HG03103 (cell line): ENCODE measurements around the gene ZNF782.
"Not testable (repeated sequence)": the region's sequence is repeated elsewhere in the genome, so short reads cannot be mapped to it uniquely, and the experiment has no call there.

ENCODE experiments used
- ATAC-seq: cut with Tn5 transposase; IDR thresholded peaks from one replicate; pipeline ENCODE4 v1.9.1; 2021; ENCODE audit warnings: low read depth; ENCODE audit not compliant: unreplicated experiment

ZNF782 gene

GRCh38 chr9:96853781-96854650 is at the start of gene ZNF782:
TSS of gene ZNF782 (minus strand) at chr9:96854514. CDS start at chr9:96851961, 2,553 bp downstream.
- ATAC-seq, result peak; percentile 85

- not testable (repeated sequence) for ATAC-seq
These were observed 45.7 kb upstream of the ZNF782 start for GRCh38 chr9:96900010-96900409.

GRCh38 chr9:96892131-96892530 is 37.8 kb upstream of the ZNF782 start:
- no peak for ATAC-seq

GRCh38 chr9:96888591-96888990 is 34.3 kb upstream of the ZNF782 start:
- no peak for ATAC-seq

- ATAC-seq, result no peak
These were observed 31.1 kb upstream of the ZNF782 start for GRCh38 chr9:96885424-96885823.

GRCh38 chr9:96884443-96884842 is 30.1 kb upstream of the ZNF782 start:
- no peak for ATAC-seq

- no peak for ATAC-seq
These were observed 29.6 kb upstream of the ZNF782 start for GRCh38 chr9:96883922-96884321.

- ATAC-seq, result no peak
These were observed 23.0 kb upstream of the ZNF782 start for GRCh38 chr9:96877269-96877668.

GRCh38 chr9:96875461-96876142 is 21.3 kb upstream of the ZNF782 start:
- ATAC-seq, result peak; percentile 49

GRCh38 chr9:96874947-96875460 is 20.7 kb upstream of the ZNF782 start:
- ATAC-seq, result peak; percentile 49

- no peak for ATAC-seq
These were observed 20.0 kb upstream of the ZNF782 start for GRCh38 chr9:96874201-96874785.

GRCh38 chr9:96871176-96871575 is 16.9 kb upstream of the ZNF782 start:
- ATAC-seq, result no peak

GRCh38 chr9:96868709-96869108 is 14.4 kb upstream of the ZNF782 start:
- no peak for ATAC-seq

- ATAC-seq, result no peak
These were observed 12.9 kb upstream of the ZNF782 start for GRCh38 chr9:96867079-96867804.

GRCh38 chr9:96865240-96865639 is 10.9 kb upstream of the ZNF782 start:
- not testable (repeated sequence) for ATAC-seq

GRCh38 chr9:96859461-96860198 is 5.3 kb upstream of the ZNF782 start:
- ATAC-seq, result no peak

GRCh38 chr9:96858670-96859069 is 4.4 kb upstream of the ZNF782 start:
- no peak for ATAC-seq

GRCh38 chr9:96858018-96858573 is 3.8 kb upstream of the ZNF782 start:
- ATAC-seq, result no peak
